Testis (tissue), 2 donors: ENCODE results near the gene TTC23.

ENCODE experiments used
- CTCF ChIP-seq, 3 experiments: fragments of 450-650 bp in 2 of 3; fragments of 200-600 bp in 1 of 3; sonication (generic) in 1 of 3; IDR thresholded peaks; one replicate each; pipeline ENCODE4 v1.5.1; 2016 to 2019; ENCODE audit warnings: antibody characterized with exemption in 3 of 3, mild to moderate bottlenecking in 2 of 3, moderate library complexity in 1 of 3
- POLR2A ChIP-seq: fragments of 450-650 bp; IDR thresholded peaks from one replicate; pipeline ENCODE4 v1.6.1; 2017; ENCODE audit warnings: antibody characterized with exemption, mild to moderate bottlenecking, moderate library complexity

GRCh38 chr15:99100245-99101173 is 148.9 kb downstream of the TTC23 start:
- peak; percentile 62 to 79 (median 77) for TF ChIP-seq CTCF (IDR thresholded peaks at IDR 0.05)
- TF ChIP-seq POLR2A: no peak
